Ovary (tissue), 9 donors: Measurements from ENCODE around the gene NXPH3. TPM values are rescaled to one million over a fixed set of nuclear protein-coding genes. Genes with fewer than 3 reads are reported as not detected.

ENCODE experiments used
- DNase-seq, 5 donors: peaks; one replicate each; pipeline ENCODE4 v3.0.0-alpha.2; 2019 to 2020
- H3K27ac ChIP-seq, 2 donors: fragments of 200-600 bp; one replicate each; pipeline versions ENCODE4 v1.5.1 to v1.8.0; 2019 to 2022
- H3K27me3 ChIP-seq: fragments of 200-600 bp; one replicate; pipeline ENCODE4 v1.8.0; 2022
- H3K36me3 ChIP-seq: fragments of 200-600 bp; sonication (generic); one replicate; pipeline ENCODE4 v1.5.1; 2019
- H3K4me1 ChIP-seq: one replicate; pipeline ENCODE4 v1.8.1; 2013; ENCODE audit warnings: mild to moderate bottlenecking, moderate library complexity; ENCODE audit not compliant: insufficient read depth
- H3K4me3 ChIP-seq: fragments of 200-600 bp; sonication (generic); one replicate; pipeline ENCODE4 v1.5.1; 2017
- H3K9me3 ChIP-seq, 2 donors: fragments of 200-600 bp in 1 of 2; sonication (generic) in 1 of 2; one replicate each; pipeline versions ENCODE4 v1.5.1 to v1.8.1; 2013 to 2019; ENCODE audit warnings: mild to moderate bottlenecking in 1 of 2, moderate library complexity in 1 of 2
- EP300 ChIP-seq: sonication (generic); formaldehyde crosslinking; IDR thresholded peaks from one replicate; pipeline ENCODE4 v1.6.1; 2017; ENCODE audit warnings: antibody characterized with exemption
- POLR2A ChIP-seq: fragments of 450-650 bp; IDR thresholded peaks from one replicate; pipeline ENCODE4 v1.6.1; 2017; ENCODE audit warnings: antibody characterized with exemption, mild to moderate bottlenecking, moderate library complexity
- whole genome bisulfite sequencing, 3 donors: extraction: QIAGEN DNeasy Blood & Tissue Kit in 1 of 3; methylation state at CpG; one replicate each; pipeline versions ENCODE4 v1.1.5 to v1.1.7; 2013 to 2017; 5-methylcytosine and 5-hydroxymethylcytosine counted together
- intact Hi-C, 4 donors: fragments of 100-400 bp; cut with DNase I; formaldehyde crosslinking; loops; one replicate each; pipeline versions ENCODE4 v1.11.0 to v1.15.1; 2022 to 2023
- polyA plus RNA-seq, 2 donors: library from polyadenylated mRNA; stranded (reverse); fragments of 200-250 nt in 1 of 2; fragments of 350-450 nt in 1 of 2; fragmentation: Illumina TruSeq in 1 of 2; extraction: RNeasy Lipid Tissue Mini Kit (QIAGEN cat#74804) in 1 of 2; gene quantifications; one replicate each; pipeline ENCODE4 v1.2.3, GENCODE V29; 2013 to 2014
- total RNA-seq, 7 donors: library from RNA; depleted of rRNA in 2 of 7; stranded (reverse); fragments of >200 nt in 2 of 7; fragmentation: NEBNext Ultra II Directional in 3 of 7; extraction: Animal tissue kit (Norgen Biotek cat#: 25700) in 3 of 7; gene quantifications; one replicate each; pipeline versions ENCODE4 v1.1.0 to v1.2.4, GENCODE V29; 2016 to 2023
- TF ChIP-seq, protein P1 (sequence below), 3 donors: fragments of 450-650 bp in 2 of 3; fragments of 200-600 bp in 1 of 3; IDR thresholded peaks; one replicate each; pipeline versions ENCODE4 v1.5.1 to v1.8.0; 2016 to 2022; ENCODE audit warnings: antibody characterized with exemption in 3 of 3, mild to moderate bottlenecking in 1 of 3
- donor health status: DM: no; HTN: no; CAD: no; lungs with moderate emphysema.
- donor health status: DM: no; HTN: no; CAD: no.
- donor health status: Bipolar disorder and iron deficiency.
- donor health status: DM: yes; HTN: yes; CAD: no.
- donor health status: DM: no; HTN: no; CAD: no.
- donor health status: DM: yes; HTN: yes; CAD: no.

The NXPH3 gene
- total and polyA plus RNA-seq, 9 donors: 1.2 to 26.0 (median 10.7) TPM

DNA sequence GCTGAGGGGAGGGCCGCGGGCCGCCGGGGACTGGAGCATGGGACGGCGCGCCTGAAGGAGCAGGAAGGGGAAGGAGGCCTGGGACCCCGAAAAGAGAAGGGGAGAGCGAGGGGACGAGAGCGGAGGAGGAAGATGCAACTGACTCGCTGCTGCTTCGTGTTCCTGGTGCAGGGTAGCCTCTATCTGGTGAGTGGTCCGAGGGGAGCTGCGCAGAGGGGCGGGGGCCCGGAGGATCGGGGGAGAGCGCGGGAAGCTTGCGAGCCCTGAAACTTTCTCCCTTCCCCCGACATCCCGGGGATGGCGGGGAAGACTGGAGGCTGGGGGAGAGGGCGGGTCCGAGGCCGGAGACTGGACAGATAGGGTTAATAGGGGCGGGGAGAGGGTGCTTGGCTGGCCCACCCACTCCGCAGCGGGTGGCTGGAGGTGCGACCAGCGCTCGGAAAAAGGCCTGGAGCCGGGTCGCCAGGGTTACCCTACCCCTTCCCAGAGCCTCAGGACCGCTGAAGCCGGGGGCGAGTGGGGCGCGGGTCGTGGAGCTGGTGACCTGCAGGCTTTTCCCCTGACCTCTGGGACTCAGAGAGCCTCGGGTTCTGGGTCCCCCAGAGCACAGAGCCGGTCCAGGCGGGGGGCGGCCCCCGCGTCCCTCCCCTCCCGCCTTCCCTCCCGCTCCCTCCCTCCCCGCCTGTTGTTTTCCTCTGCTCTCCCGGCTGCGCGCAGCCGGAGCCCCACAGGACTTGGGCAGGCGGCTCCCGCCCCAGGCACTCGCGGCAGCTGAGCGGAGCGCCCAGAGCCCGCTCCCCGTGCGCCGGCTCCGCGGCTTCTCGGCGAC lies 631 bp downstream of the NXPH3 start:
- 0 to 1% (median 1%) methylated on average over 61 to 68 of the region's 68 CpGs for WGBS, 3 donors
- Histone ChIP-seq H3K27me3 (no peaks in the 10 kb centered on the region), H3K36me3 (no peaks in the 10 kb centered on the region), H3K27ac (peak overlapping the region; percentile 11 to 68), H3K9me3 (no peaks in the 10 kb centered on the region), H3K4me3 (peak overlapping the region; percentile 71), H3K4me1 (peaks cover 8% of the 10 kb centered on the region)
- TF ChIP-seq POLR2A (no peak), EP300 (no peak)
- TF ChIP-seq, protein P1, sequence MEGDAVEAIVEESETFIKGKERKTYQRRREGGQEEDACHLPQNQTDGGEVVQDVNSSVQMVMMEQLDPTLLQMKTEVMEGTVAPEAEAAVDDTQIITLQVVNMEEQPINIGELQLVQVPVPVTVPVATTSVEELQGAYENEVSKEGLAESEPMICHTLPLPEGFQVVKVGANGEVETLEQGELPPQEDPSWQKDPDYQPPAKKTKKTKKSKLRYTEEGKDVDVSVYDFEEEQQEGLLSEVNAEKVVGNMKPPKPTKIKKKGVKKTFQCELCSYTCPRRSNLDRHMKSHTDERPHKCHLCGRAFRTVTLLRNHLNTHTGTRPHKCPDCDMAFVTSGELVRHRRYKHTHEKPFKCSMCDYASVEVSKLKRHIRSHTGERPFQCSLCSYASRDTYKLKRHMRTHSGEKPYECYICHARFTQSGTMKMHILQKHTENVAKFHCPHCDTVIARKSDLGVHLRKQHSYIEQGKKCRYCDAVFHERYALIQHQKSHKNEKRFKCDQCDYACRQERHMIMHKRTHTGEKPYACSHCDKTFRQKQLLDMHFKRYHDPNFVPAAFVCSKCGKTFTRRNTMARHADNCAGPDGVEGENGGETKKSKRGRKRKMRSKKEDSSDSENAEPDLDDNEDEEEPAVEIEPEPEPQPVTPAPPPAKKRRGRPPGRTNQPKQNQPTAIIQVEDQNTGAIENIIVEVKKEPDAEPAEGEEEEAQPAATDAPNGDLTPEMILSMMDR (IDR thresholded peaks at IDR 0.05): no peak
- peak; percentile 67 to 78 (median 69) for DNase-seq
- intact Hi-C loops: loop anchor here in 3 of 4 donors (5.0 to 10.0 kb wide), 3 partner anchors 36 to 278 kb away; no protein-coding TSS in a partner anchor

DNA sequence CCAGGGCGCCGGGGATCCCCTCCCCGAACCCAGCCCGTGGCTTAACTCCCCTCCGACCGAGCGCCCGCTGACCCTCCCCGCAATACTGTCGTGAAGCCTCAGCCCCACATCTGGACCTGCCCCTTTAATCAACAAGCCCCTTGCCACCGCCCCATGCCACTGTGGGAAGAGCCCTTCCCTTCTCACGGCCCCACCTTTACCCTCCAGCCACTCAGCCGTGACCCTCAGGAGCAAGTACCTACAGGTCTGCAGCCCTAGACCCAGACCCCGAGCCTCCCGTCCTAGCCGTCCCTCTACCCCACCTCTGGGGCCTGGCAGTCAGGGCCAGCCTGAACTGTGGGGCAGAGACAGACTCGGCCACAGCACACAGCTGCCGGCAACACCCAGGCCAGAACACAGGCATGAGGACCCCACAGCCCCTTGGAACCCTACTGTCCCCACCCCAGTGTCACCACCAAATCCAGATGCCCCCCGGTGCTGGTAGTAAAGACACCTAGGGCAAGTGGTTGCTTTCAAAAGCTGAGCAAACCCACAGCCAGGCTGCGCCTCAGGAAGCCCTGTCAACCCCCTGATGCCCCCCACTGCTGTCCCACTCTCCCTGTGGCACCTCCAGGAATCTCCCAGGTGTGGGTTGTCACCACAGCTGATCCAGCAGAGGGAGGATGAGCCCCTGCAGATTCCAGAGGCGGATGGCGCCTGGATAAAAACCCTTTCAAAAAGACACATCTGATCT lies 1.4 kb downstream of the NXPH3 start:
- DNase-seq: no peak
- TF ChIP-seq, protein P1 (IDR thresholded peaks at IDR 0.05): no peak
- TF ChIP-seq POLR2A (no peak), EP300 (no peak)
- Histone ChIP-seq H3K4me1 (peaks cover 8% of the 10 kb centered on the region), H3K27me3 (no peaks in the 10 kb centered on the region), H3K4me3 (peak overlapping the region; percentile 71), H3K9me3 (no peaks in the 10 kb centered on the region), H3K36me3 (no peaks in the 10 kb centered on the region), H3K27ac (peak overlapping the region; percentile 11 to 68)
- WGBS, 3 donors: 14 to 17% (median 14%) methylated on average over 22 of the region's 22 CpGs
- intact Hi-C loops: loop anchor here in 3 of 4 donors (5.0 to 10.0 kb wide), 3 partner anchors 35 to 278 kb away; no protein-coding TSS in a partner anchor

GRCh38 chr17:49577650-49577934 lies 1.9 kb downstream of the NXPH3 start:
- Histone ChIP-seq H3K4me1 (peaks cover 8% of the 10 kb centered on the region), H3K9me3 (no peaks in the 10 kb centered on the region), H3K4me3 (peak overlapping the region; percentile 71), H3K36me3 (no peaks in the 10 kb centered on the region), H3K27me3 (no peaks in the 10 kb centered on the region), H3K27ac (no peak overlapping the region)
- no peak for TF ChIP-seq EP300
- TF ChIP-seq POLR2A: no peak
- TF ChIP-seq, protein P1 (IDR thresholded peaks at IDR 0.05): no peak
- no peak for DNase-seq
- intact Hi-C loops: loop anchor here in 3 of 4 donors (5.0 to 10.0 kb wide), 3 partner anchors 35 to 277 kb away; no protein-coding TSS in a partner anchor
- whole genome bisulfite sequencing, 3 donors: 32 to 40% (median 34%) methylated on average over 3 of the region's 3 CpGs

DNA sequence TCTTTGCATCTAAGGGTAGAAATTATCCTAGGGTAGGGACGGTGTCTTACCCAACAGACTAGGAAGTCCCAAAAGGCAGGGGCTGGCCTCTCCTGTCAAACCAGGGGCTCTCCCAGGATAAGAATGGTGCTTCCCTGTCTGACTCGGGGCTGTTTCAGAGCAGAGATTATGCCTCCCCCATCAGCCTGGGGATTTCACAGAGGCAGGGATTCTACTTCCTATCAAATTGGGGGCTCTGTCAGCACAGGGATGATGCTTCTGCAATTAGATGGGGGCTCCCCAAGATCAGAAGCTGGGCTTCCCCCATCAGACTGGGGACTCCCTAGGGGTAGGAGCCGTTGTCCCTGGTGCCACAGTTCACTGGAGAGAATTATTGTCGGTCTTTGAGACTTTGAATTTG lies 2.3 kb downstream of the NXPH3 start:
- Histone ChIP-seq H3K4me1 (peaks cover 8% of the 10 kb centered on the region), H3K9me3 (no peaks in the 10 kb centered on the region), H3K27ac (no peak overlapping the region), H3K36me3 (no peaks in the 10 kb centered on the region), H3K27me3 (no peaks in the 10 kb centered on the region), H3K4me3 (no peak overlapping the region)
- intact Hi-C loops: loop anchor here in 3 of 4 donors (5.0 to 10.0 kb wide), 3 partner anchors 34 to 277 kb away; no protein-coding TSS in a partner anchor
- WGBS, 3 donors: 63 to 80% (median 75%) methylated on average over 4 of the region's 4 CpGs
- TF ChIP-seq EP300 (no peak), POLR2A (no peak)
- TF ChIP-seq, protein P1 (IDR thresholded peaks at IDR 0.05): no peak
- DNase-seq: no peak
